Panc1 (cell line): ENCODE measurements around the gene PROZ. TPM values are rescaled to one million over a fixed set of nuclear protein-coding genes. Genes with fewer than 3 reads are reported as not detected.

Experiments used
- ATAC-seq: fragments of 200-7000 bp; cut with Tn5 transposase; 2 replicates; pipeline ENCODE4 v1.9.1; 2020; ENCODE audit warnings: mild to moderate bottlenecking, moderate library complexity
- BruUV-seq: library from RNA; stranded (reverse); fragments of 400-500 nt; replicated peaks from 2 replicates; lab custom pipeline; 2021; lab: Mats Ljungman, UMichigan
- CTCF ChIA-PET: fragments of 300-600 bp; sonication (Branson Sonifier 250); formaldehyde crosslinking; loops from one replicate; lab custom pipeline; 2022; ENCODE audit warnings: antibody characterized with exemption; lab: Charles Lee
- POLR2A ChIA-PET: fragments of 300-600 bp; sonication (Branson Sonifier 250); formaldehyde crosslinking; loops from one replicate; lab custom pipeline; 2022; ENCODE audit warnings: antibody characterized with exemption; lab: Charles Lee
- DNase-seq: peaks from one replicate; pipeline ENCODE4 v3.0.0-alpha.2; 2010; ENCODE audit warnings: low read depth, low spot score
- H3K27ac ChIP-seq: 2 replicates; pipeline ENCODE4 v1.5.1; 2011; ENCODE audit warnings: mild to moderate bottlenecking, low read length, inconsistent platforms
- H3K27me3 ChIP-seq: fragments of 200-500 bp; sonication (Bioruptor generic); 2 replicates; pipeline ENCODE4 v1.6.0; 2014; ENCODE audit warnings: low read length, inconsistent platforms; ENCODE audit not compliant: control insufficient read depth, insufficient read depth
- H3K36me3 ChIP-seq: fragments of 200-500 bp; sonication (Bioruptor generic); 2 replicates; pipeline ENCODE4 v1.5.1; 2014; ENCODE audit warnings: inconsistent platforms, mild to moderate bottlenecking, low read length, moderate library complexity; ENCODE audit not compliant: control insufficient read depth, insufficient read depth
- H3K4me1 ChIP-seq: 2 replicates; pipeline ENCODE4 v1.5.1; 2011; ENCODE audit warnings: inconsistent platforms, mild to moderate bottlenecking, low read length, moderate library complexity; ENCODE audit not compliant: control insufficient read depth, insufficient read depth
- H3K4me3 ChIP-seq, 2 experiments: 2 replicates each; pipeline ENCODE4 v1.5.1; 2011 to 2012; ENCODE audit warnings: low read depth in 2 of 2, low read length in 2 of 2, mild to moderate bottlenecking in 2 of 2, inconsistent platforms in 1 of 2, moderate library complexity in 1 of 2
- H3K9me3 ChIP-seq: fragments of 200-500 bp; sonication (Bioruptor generic); 2 replicates; pipeline ENCODE4 v1.5.1; 2014; ENCODE audit warnings: low read depth, mild to moderate bottlenecking, inconsistent platforms, low read length, moderate library complexity; ENCODE audit not compliant: control insufficient read depth, insufficient read depth
- CTCF ChIP-seq: fragments of 450-650 bp; IDR thresholded peaks from 2 replicates; pipeline ENCODE4 v1.5.1; 2017; ENCODE audit warnings: mild to moderate bottlenecking
- POLR2AphosphoS5 ChIP-seq: IDR thresholded peaks from 2 replicates; pipeline ENCODE4 v1.6.1; 2012; ENCODE audit warnings: mild to moderate bottlenecking, low read depth, low read length, moderate library complexity
- REST ChIP-seq, 2 experiments: IDR thresholded peaks; 2 replicates each; pipeline ENCODE4 v1.6.1; 2011 to 2012; ENCODE audit warnings: low read depth in 2 of 2, control low read depth in 1 of 2, low read length in 1 of 2, mild to moderate bottlenecking in 1 of 2, moderate library complexity in 1 of 2; ENCODE audit not compliant: insufficient read depth in 1 of 2
- SIN3A ChIP-seq: IDR thresholded peaks from 2 replicates; pipeline ENCODE4 v1.6.1; 2012; ENCODE audit warnings: low read depth, mild to moderate bottlenecking, low read length, moderate library complexity, borderline replicate concordance; ENCODE audit not compliant: insufficient read depth
- TCF7L2 ChIP-seq: IDR thresholded peaks from 2 replicates; pipeline ENCODE4 v1.6.1; 2011; ENCODE audit warnings: mild to moderate bottlenecking, low read depth, low read length, inconsistent platforms
- in situ Hi-C: cut with HindIII; loops from 2 replicates; pipeline ENCODE4 v1.10.0; 2016; ENCODE audit warnings: low sequenced_read_pairs, low pct_unique_long_range_greater_than_20kb
- intact Hi-C: fragments of 100-400 bp; cut with micrococcal nuclease; formaldehyde crosslinking; loops from one replicate; pipeline ENCODE4 v1.10.0; 2022; ENCODE audit not compliant: unreplicated experiment
- total RNA-seq: library from RNA; stranded (reverse); gene quantifications from one replicate; pipeline ENCODE4 v1.2.1, GENCODE V29; 2021; ENCODE audit not compliant: unreplicated experiment

The PROZ gene
- total RNA-seq, 1 experiment from 2014 or later: not detected

- no TSS peak for BruUV-seq
- Histone ChIP-seq H3K4me3 (no peak overlapping the region), H3K4me1 (no peaks in the 10 kb centered on the region), H3K27me3 (no peaks in the 10 kb centered on the region), H3K9me3 (no peaks in the 10 kb centered on the region), H3K27ac (no peak overlapping the region), H3K36me3 (no peaks in the 10 kb centered on the region)
- TF ChIP-seq SIN3A: no peak
- no peak for TF ChIP-seq POLR2AphosphoS5
- TF ChIP-seq CTCF: no peak
- TF ChIP-seq REST (IDR thresholded peaks at IDR 0.05; ENCODE audit: insufficient read depth in 1 of 2, low read depth in 2 of 2, low read length in 1 of 2): no peak
- TF ChIP-seq TCF7L2: no peak
- in situ Hi-C loops: no loop called here
- ATAC-seq (no peak), DNase-seq (no peak)
- ChIA-PET CTCF (no interaction called here), POLR2A (no interaction called here)
- intact Hi-C loops: no loop called here
Measured at GRCh38 chr13:113157206-113157928, 1.1 kb upstream of the PROZ start.

GRCh38 chr13:113158946-113159345 lies 498 bp downstream of the PROZ start:
- Histone ChIP-seq H3K27ac (no peak overlapping the region), H3K4me3 (no peak overlapping the region), H3K27me3 (no peaks in the 10 kb centered on the region), H3K36me3 (no peaks in the 10 kb centered on the region), H3K4me1 (no peaks in the 10 kb centered on the region; the same call in 1 of the 2 replicates), H3K9me3 (no peaks in the 10 kb centered on the region)
- in situ Hi-C loops: no loop called here
- POLR2A ChIA-PET: no interaction called here
- intact Hi-C loops: no loop called here
- TF ChIP-seq CTCF: no peak
- no peak for TF ChIP-seq REST (IDR thresholded peaks at IDR 0.05; ENCODE audit: insufficient read depth in 1 of 2, low read depth in 2 of 2, low read length in 1 of 2)
- no peak for TF ChIP-seq POLR2AphosphoS5
- CTCF ChIA-PET: no interaction called here
- ATAC-seq: no peak
- BruUV-seq: no TSS peak
- no peak for DNase-seq
